Fibroblast of upper back skin (primary cell): Measurements from ENCODE around the gene FAM53A.
A peak's percentile ranks its signal among the peaks of the same experiment; 100 is the strongest.

Experiments
- DNase-seq: peaks from one replicate; pipeline ENCODE4 v3.0.0-alpha.2; 2013

Gene FAM53A, protein sequence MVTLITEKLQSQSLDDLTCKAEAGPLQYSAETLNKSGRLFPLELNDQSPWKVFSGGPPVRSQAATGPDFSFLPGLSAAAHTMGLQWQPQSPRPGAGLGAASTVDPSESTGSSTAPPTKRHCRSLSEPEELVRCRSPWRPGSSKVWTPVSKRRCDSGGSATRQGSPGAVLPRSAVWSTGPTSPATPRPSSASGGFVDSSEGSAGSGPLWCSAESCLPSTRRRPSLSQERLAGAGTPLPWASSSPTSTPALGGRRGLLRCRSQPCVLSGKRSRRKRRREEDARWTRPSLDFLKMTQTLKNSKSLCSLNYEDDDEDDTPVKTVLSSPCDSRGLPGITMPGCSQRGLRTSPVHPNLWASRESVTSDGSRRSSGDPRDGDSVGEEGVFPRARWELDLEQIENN

DNA sequence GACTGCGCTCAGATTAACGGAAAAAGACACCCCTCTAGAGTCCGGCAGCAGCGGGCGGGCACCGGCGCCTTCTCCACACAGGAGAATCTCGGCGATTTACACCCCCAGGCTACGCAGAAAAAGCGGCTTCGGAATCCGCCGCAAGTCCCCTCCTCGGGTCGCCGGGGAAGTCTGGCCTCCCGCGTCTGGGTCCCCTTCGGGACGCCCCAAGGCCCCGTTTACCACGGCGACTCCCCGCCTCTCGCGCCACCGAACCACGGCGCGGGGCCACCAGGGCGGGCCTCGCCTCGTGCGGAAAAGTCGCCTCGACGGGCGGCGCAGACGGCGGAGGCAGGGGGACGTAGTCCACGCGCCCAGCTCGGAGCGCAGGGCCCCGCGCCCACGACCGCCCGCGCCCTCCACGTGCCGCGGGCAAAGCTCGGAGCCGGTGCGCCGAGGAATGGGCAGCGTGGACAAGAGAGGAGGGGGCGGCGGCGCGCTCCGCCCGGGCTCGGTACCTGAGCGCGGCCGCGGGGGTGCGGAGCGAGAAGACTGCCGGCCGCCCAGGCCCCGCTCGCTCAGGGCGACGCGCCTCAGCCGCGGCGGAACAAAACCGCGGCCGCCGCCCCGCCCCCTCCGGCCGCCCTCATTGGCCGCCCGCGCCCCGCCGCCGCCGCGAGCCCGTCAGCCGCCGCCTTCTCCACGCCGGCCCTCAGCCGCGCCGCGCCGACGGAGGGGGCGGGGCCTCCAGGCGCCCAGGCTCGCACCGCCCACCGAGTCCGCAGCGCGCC lies at the start of gene FAM53A:
Gene FAM53A (minus strand): TSS at position 578 of the 770 bp plus-strand sequence. CDS start 15,572 bp downstream, outside the sequence.
- peak; percentile 86 for DNase-seq

DNA sequence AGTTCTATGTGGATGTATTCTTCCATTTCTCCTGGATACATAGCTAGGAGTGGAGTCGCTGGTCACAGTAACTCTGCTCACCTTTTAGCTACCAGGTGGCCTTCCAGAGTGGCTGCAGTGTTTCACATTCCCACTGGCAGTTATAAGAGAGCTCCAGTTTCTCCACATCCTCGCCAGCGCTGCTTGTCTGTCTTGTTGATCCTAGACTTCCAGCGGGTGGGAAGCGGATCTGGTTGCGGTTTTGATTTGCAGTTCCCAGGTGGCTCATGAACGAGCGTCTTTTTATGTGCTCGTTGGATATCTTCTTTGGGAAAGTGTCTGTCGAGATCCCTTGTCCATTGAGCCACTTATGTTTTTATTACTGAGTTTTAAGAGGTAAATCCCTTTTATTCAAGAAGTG lies 48.8 kb upstream of the FAM53A start:
- DNase-seq, result no peak

DNA sequence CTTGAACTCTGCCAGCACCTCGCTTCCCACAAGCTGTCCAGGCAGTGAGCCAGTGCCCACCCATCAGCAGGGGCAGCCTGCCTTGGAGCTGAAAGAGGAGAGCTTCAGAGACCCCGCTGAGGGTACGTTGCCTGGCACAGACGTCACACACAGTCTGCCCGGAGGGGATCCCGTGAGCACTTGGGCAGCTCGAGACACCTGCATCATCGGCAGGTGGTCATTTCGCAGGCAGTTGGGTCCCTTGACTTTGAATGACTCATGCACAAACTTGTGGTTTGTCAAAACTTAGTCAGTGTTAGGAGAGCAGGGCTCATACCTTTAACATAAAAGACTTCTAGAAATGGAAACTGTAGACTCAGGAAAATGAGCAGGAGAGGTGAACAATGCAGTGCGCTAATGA lies 47.1 kb upstream of the FAM53A start:
- no peak for DNase-seq

DNA sequence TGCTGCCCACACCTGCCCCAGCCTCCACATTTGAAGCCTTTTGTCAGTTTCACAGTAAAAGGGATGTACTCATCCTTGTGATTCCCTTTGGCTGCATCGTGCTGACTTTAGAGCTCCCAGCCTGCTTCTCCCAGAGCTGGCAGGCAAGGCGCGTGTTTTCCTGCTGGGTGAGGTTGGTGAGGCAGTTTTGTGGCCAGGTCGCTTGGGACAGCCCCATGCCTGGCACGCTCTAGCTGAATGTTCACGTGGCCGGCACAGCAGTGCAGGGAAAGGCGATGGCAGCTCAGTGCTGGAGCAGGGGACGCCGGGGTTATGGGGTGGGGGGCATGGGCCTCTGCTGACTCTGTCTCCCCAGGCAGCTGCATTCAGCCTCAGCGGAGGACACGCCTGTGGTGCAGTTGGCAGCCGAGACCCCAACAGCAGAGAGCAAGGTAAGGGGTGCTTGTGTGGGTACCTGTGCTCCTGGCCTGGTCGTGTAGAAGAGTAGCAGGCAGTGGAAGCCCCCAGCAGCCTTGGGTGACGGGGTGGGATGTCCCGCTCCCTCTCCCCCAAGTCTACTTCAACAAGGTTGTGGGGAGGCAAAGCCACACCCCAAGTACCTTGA lies 46.5 kb upstream of the FAM53A start:
- no peak for DNase-seq

DNA sequence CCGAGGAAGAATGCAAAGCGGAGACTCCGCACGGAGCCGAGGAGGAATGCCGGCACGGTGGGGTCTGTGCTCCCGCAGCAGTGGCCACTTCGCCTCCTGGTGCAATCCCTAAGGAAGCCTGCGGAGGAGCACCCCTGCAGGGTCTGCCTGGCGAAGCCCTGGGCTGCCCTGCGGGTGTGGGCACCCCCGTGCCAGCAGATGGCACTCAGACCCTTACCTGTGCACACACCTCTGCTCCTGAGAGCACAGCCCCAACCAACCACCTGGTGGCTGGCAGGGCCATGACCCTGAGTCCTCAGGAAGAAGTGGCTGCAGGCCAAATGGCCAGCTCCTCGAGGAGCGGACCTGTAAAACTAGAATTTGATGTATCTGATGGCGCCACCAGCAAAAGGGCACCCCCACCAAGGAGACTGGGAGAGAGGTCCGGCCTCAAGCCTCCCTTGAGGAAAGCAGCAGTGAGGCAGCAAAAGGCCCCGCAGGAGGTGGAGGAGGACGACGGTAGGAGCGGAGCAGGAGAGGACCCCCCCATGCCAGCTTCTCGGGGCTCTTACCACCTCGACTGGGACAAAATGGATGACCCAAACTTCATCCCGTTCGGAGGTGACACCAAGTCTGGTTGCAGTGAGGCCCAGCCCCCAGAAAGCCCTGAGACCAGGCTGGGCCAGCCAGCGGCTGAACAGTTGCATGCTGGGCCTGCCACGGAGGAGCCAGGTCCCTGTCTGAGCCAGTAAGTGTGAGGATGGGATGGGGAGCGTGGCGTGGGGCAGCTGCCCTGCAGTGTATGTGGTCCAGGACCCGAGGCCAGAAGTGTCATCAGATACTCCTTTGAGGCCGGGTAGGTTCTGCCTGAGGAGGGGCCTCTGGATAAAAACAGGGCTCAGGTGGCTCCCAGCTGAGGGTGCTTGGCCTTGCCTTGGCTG lies 44.2 kb upstream of the FAM53A start:
- no peak for DNase-seq

DNA sequence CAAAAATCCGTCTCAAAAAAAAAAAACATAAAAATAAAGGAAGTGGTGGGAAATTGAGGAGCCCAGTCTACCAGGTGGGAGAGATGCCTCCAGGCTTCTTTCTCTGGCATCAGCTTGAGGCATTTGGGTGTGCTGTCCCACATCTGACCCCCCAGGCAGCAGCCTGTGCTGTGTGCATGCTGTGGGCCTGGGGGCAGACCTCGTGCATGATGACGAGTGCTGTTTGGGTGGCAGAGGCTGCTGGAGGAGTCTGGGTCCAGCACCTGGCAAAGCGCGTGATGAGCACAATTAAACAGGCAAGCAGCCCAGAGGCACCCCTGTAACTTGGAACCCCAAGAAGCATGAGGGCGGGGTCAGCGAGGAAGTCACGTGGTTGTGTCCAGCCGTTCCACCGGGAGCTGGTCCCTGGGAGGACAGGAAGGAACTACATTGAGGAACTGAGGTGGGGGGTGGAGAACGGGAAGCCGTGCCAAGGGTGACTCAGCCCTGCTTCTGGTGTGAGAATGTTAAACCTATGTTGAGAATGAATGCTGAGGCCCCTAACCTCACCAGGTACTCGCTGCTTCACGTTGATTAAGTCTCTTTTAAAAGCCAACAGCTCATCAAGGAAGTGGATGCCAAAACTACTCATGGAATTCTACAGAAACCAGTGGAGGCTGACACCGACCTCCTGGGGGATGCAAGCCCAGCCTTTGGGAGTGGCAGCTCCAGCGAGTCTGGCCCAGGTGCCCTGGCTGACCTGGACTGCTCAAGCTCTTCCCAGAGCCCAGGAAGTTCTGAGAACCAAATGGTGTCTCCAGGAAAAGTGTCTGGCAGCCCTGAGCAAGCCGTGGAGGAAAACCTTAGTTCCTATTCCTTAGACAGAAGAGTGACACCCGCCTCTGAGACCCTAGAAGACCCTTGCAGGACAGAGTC lies 43.3 kb upstream of the FAM53A start:
- peak; percentile 65 for DNase-seq

DNA sequence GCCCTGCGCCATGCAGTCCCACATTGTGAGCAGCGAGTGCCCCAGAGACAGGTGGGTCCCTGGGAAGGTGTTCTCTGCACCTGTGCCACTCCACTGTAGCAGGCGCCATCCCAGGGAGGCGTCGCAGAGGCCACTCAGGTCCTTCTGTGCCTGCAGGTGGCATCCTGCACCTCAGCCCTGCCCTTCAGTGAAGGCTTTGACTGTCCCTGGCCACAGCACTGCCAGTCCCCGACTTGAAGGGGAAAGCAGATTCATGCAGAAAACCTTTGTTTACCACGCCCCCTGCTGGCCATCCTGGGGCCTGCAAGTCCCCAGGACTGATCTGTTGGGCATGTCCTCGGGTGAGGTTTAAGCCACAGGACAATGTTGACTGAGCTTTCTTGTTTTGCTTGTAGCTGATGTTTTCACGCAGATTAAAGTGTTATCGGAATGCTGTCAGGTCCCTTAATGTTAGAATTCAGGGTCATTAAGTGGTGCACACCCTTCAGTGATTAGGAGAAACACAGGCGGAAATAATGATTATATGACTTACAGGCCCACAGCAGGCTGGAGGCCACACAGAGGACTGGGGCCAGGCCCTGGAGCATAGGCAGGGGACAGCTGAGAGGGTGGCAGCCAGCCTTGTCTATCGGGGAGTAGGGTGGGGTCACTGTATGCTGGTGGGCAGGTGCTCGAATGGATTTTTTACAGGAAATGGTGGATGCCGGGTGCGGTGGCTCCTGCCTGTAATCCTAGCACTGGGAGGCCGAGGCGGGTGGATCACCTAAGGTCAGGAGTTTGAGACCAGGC lies 42.2 kb upstream of the FAM53A start:
- DNase-seq, result peak; percentile 75

DNA sequence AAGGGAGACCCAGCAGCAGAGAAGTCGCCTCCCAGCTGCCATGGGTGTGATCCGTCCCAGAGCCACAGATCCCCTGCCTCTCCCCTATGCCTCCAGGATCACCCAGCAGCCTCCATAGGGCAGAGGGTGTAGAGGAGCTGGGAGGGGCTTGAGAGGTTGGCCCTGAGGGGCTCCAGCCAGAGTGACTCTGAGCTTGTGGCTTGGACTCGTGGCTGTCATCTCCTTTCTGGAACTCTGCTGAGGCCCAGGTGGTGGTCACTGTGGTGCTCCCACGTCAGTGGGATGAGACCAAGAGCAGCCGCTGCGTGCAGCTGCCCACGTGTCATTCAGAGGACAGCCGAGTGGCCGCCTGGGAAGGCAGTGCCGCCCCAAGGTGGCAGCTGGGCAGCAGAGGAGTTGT lies 41.4 kb upstream of the FAM53A start:
- DNase-seq, result no peak

DNA sequence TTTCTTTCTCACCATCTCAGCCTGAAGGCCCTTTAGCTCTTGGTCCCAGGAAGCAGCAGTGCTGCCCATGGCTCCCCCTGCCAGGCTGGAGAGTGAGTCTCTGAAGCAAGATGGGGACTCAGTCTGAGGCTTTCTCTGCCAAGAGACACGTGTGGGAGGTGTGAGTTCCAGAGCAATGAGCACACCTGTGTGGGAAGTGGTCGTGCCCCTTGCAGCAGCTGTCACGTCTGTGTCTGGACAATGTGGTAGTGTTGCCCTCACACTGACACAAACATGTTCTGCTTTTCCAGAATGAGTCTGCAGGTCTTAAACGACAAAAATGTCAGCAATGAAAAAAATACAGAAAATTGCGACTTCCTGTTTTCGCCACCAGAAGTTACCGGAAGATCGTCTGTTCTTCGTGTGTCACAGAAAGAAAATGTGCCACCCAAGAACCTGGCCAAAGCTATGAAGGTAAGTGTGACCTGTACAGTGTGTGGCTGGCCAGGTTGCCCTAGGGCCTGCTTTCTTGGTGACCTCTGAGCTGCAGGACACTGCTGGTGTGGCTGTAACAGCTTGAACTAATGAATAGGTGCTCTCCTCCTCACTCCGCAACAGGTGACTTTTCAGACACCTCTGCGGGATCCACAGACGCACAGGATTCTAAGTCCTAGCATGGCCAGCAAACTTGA lies 39.2 kb upstream of the FAM53A start:
- DNase-seq, result no peak

DNA sequence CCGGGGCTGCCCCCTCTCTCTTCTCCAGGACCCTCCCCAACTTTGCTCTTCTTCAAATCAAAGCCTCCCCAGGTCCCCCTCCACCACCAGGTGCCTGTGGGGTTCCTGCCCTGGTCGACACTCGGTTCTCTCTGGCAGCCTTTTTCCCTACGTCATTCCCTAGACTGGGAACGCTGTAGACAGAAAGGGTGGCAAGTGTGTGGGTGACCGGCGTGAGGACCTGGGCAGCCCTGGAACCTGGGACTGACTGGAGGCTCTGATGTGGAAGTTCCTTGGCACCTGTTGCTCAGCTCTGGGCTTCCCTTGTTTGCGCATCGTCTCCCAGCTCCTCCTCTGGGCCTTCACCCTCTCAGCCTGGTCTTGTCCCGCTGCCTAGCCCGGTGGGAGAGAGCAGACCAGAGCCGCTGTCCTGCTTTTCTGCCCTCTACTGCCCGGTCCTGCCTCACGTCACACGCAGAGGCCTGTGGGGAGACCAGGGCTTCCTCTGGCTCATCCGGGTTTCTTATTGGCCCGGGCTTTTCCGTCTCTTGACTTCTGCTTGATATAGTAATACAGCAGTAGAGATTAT lies 38.5 kb upstream of the FAM53A start:
- no peak for DNase-seq

DNA sequence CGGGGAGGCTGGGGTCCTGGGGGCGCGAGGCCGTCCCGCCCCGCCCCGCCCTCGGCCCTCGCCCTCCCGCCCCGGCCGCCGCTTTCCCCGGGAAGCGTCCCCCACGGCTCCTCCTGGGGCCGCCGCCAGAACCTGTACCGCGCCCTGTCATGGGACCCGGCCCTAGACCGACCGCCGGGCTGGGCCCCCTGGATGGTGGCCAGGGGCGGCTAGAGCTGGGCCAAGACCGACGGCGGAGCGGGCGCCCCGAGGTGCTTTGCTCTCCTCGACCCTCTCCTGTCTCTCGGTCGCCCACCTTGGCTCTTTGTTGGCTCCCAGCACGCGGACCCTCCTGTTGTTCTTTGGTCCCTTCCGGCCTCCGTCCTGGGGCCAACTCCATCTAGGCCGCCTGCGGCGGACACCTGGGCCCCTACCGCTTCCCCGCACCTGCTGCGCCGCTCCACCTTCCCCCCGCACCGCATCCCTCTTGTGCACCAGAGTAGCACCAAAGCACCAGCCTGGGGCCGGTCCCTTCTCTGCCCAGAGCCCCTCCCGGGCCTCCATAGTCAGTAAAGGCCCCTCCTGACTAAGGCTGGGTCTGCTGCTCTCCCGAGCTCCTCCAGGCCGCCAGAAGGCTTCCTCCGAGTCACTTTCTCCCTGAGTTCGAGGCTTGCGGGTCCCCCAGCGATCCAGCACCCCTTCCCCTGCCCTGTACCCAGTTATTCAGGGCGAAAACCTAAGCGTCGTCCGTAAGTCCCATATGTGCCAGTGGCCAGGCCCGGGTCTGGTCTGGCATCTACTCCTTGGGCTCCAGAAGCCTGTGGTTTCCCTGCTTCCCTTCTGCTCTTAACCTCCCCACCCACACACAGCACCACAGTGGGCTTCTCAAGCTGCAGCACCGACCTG lies 37.8 kb upstream of the FAM53A start:
- DNase-seq, result no peak

DNA sequence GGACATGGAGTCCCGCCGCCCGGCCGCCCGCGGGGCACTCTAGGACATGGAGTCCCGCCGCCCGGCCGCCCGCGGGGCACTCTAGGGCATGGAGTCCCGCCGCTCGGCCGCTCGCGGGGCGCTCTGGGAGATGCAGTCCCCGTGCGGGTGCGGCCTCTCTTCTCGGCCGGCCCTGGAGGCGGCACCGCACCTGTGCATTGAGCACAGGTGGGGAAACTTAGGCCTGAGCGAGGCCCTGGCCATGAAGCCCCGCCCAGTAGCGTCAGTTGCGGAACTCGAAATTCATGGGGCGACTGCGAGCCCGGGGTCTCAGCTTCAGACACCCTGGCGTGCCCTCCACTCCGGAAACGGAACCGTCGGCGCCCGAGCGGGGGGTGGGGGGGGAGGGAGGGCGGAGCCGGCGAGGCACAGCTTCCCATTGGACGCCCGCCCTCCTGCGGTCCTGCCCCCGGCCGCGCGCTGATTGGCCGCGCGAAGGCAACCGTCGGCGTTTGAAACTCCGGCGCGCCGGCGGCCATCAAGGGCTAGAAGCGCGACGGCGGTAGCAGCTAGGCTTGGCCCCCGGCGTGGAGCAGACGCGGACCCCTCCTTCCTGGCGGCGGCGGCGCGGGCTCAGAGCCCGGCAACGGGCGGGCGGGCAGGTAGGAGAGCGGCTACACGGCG lies 37.0 kb upstream of the FAM53A start, which contains the start of the genes TACC3 and TMEM129:
Gene TACC3 (plus strand): TSS at position 519 of the 663 bp plus-strand sequence. CDS start 1,901 bp downstream, outside the sequence.
Gene TMEM129 (minus strand): TSS at position 321 of the 663 bp plus-strand sequence. CDS start 486 bp downstream, outside the sequence.
- DNase-seq, result peak; percentile 91

DNA sequence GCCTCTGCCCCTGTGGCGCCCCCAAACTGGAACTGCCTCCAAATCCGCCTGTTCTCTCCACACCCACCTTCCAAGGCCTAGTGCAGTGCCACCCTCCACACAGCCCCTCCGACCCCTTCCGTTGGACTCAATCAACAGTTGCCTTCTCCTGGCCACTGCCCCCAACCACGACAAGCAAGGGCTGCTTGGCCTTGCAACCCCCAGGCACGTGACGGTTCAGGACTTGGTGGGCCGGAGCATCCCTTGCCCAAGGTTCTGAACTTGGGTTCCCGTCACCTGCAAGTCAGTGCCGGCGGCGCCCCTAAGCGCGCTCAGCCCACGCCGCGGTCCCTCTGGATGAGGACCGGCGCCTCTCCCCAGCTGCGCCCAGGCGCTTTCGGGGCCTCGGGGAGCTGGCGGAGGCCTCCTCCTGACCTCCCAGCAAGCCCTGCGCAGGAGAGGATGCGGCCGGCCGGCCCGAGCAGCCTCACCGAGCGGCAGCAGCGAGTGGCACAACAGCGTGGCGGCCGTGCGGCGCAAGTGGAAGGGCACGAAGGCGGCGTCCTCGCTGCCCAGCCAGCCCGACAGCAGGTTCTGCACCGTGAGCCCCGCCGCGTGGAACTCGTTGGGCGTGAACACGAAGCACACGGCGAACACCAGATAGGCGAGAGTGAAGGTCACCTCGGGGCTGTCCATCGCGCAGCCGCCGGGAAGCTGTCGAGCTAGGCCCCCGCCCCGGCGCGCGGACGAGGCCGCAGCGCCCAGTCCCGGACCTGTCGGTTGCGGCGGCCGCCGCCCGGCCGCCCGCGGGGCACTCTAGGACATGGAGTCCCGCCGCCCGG lies 36.3 kb upstream of the FAM53A start:
- DNase-seq, result peak; percentile 10

DNA sequence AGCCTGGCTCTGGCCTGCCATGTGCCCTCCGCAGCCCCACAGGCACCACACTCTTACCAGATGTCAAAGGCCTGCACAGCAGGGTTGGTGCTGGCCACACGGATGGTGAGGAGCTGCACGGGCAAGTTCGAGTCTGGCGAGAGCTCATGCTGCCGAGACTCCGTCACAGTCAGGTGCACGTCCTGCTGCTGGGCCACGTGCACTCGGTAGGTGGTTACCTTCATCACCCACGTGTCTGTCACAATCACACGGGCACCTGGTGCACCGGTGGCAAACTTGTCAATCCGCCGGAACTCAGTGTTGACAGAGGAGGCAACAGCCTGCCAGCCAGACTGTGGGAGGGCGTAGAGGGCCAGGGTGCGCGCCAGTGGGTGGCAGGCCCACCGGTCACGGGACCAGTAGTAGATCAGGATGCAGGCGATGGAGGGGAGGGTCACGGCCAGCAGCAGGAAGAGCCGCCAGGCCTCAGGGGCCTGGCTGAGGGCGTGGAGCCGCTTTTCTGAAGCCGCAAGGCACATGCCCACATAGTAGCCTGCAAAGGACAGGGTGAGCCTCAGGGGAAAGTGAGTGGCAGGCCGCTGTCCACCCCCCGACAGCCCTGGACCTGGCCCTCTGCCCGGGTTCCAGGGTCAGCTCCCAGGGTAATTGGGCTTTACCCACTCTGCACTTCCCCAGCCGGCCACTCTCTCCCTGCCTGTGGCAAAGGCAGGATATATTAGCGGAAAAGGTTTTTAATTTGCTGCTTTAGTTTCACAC lies 34.2 kb upstream of the FAM53A start:
- DNase-seq, result no peak

DNA sequence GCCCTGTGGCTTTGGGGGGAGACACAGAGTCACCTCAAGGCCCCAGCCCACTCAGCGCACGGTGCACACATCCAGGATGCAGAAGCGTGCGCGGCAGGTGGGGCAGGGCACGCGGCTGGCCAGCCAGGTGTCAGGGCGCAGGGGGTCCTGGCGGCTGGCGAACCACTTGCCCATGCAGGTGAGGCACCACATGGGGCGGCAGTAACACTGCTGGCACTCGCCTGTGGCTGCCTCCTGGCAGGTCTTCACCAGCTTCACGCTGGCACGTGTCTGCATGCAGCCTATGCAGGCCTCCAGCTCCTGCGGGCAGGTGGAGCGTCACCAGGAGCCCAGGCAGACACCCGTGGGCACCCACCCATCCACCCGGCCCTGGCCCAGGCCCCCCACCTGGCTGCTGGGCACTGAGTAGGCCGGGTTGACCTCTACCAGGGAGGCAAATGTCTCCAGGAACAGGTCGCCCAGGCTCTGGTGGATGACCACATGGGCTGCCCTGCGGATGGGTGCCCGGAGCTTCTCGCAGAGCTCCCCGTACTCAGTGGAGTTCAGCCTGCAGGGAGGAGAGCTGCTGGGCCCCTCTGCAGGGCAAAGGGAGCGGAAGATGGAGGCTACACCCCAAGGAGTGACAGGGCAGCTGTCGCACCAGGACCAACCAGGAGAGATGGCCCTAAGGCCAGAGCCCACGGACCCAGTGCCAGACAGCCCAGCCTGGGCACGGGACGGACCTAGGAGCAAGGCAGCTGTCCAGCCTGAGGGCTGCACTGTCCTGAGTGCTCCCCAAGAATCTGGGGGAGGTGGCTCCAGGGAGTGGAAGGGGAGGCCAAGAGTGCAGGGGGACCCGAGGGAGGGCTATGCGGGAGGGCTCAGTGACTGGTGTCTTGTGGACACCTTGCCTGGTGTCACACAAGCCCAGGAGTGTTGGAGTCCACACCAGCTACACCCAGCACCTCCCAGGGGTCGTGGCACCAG lies 33.3 kb upstream of the FAM53A start:
- no peak for DNase-seq
